ENCODE measurements around the gene FKTN. TPM values are rescaled to one million over a fixed set of nuclear protein-coding genes. Genes with fewer than 3 reads are reported as not detected.

FKTN gene
- total and polyA plus RNA-seq, 9 donors = 11.2 to 21.1 (median 16.4) TPM

- H3K9me3 ChIP-seq (replicated peaks; ENCODE audit: control insufficient read depth, low read depth, low read length) = no peaks in the 10 kb centered on the region
- H3K4me3 ChIP-seq (ENCODE audit: low read length) = no peak overlapping the region
- no peak for DNase-seq
- WGBS (ENCODE audit: insufficient coverage) = 67% methylated on average over 1 of the region's 4 CpGs
- peaks cover 5% of the 10 kb centered on the region for H3K27me3 ChIP-seq (ENCODE audit: control insufficient read depth, insufficient read depth, low read length)
- H3K4me1 ChIP-seq (ENCODE audit: control insufficient read depth, insufficient read depth, low read length) = peaks cover 14% of the 10 kb centered on the region
- H3K36me3 ChIP-seq (ENCODE audit: control insufficient read depth, insufficient read depth, low read length) = no peaks in the 10 kb centered on the region
- H3K27ac ChIP-seq (ENCODE audit: low read length) = no peak overlapping the region
Measured at GRCh38 chr9:105651806-105652205, 93.9 kb downstream of the FKTN start.

GRCh38 chr9:105656131-105656921 lies 98.4 kb downstream of the FKTN start:
- H3K36me3 ChIP-seq (ENCODE audit: control insufficient read depth, insufficient read depth, low read length) = peaks cover 2% of the 10 kb centered on the region
- under 1% methylated on average over 68 of the region's 75 CpGs for WGBS (ENCODE audit: insufficient coverage)
- peak overlapping the region; percentile 55 for H3K4me3 ChIP-seq (ENCODE audit: low read length)
- H3K4me1 ChIP-seq (ENCODE audit: control insufficient read depth, insufficient read depth, low read length) = peaks cover 8% of the 10 kb centered on the region
- H3K27ac ChIP-seq (ENCODE audit: low read length) = peak overlapping the region; percentile 38
- H3K9me3 ChIP-seq (replicated peaks; ENCODE audit: control insufficient read depth, low read depth, low read length) = no peaks in the 10 kb centered on the region
- DNase-seq = peak; percentile 48
- H3K27me3 ChIP-seq (ENCODE audit: control insufficient read depth, insufficient read depth, low read length) = peaks cover 6% of the 10 kb centered on the region

GRCh38 chr9:105658351-105658750 lies 100.4 kb downstream of the FKTN start:
- no peak overlapping the region for H3K4me3 ChIP-seq (ENCODE audit: low read length)

GRCh38 chr9:105661011-105661410 lies 103.1 kb downstream of the FKTN start:
- no peak overlapping the region for H3K4me3 ChIP-seq (ENCODE audit: low read length)
- H3K27ac ChIP-seq (ENCODE audit: low read length) = no peak overlapping the region
- H3K9me3 ChIP-seq (replicated peaks; ENCODE audit: control insufficient read depth, low read depth, low read length) = no peaks in the 10 kb centered on the region
- DNase-seq = no peak
- peaks cover 5% of the 10 kb centered on the region for H3K4me1 ChIP-seq (ENCODE audit: control insufficient read depth, insufficient read depth, low read length)
- H3K36me3 ChIP-seq (ENCODE audit: control insufficient read depth, insufficient read depth, low read length) = peaks cover 2% of the 10 kb centered on the region
- peaks cover 6% of the 10 kb centered on the region for H3K27me3 ChIP-seq (ENCODE audit: control insufficient read depth, insufficient read depth, low read length)
- WGBS (ENCODE audit: insufficient coverage) = 80% methylated on average over 4 of the region's 4 CpGs

More at GRCh38 chr9:105658351-105658750, 100.4 kb downstream of the FKTN start:
- H3K9me3 ChIP-seq (replicated peaks; ENCODE audit: control insufficient read depth, low read depth, low read length) = no peaks in the 10 kb centered on the region
- H3K27ac ChIP-seq (ENCODE audit: low read length) = no peak overlapping the region
- peaks cover 6% of the 10 kb centered on the region for H3K27me3 ChIP-seq (ENCODE audit: control insufficient read depth, insufficient read depth, low read length)
- H3K4me1 ChIP-seq (ENCODE audit: control insufficient read depth, insufficient read depth, low read length) = peaks cover 8% of the 10 kb centered on the region
- H3K36me3 ChIP-seq (ENCODE audit: control insufficient read depth, insufficient read depth, low read length) = peaks cover 2% of the 10 kb centered on the region
- no CpG with 5 or more reads among the region's 2 CpGs for WGBS (ENCODE audit: insufficient coverage)
- DNase-seq = no peak

- peaks cover 2% of the 10 kb centered on the region for H3K36me3 ChIP-seq (ENCODE audit: control insufficient read depth, insufficient read depth, low read length)
- DNase-seq = no peak
- H3K9me3 ChIP-seq (replicated peaks; ENCODE audit: control insufficient read depth, low read depth, low read length) = no peaks in the 10 kb centered on the region
- H3K27ac ChIP-seq (ENCODE audit: low read length) = no peak within 1 kb of the TSS
- H3K4me3 ChIP-seq (ENCODE audit: low read length) = no peak within 1 kb of the TSS
- H3K27me3 ChIP-seq (ENCODE audit: control insufficient read depth, insufficient read depth, low read length) = no peaks in the 10 kb centered on the region
- no CpG with 5 or more reads among the region's 12 CpGs for WGBS (ENCODE audit: insufficient coverage)
- H3K4me1 ChIP-seq (ENCODE audit: control insufficient read depth, insufficient read depth, low read length) = no peaks in the 10 kb centered on the region
Measured at GRCh38 chr9:105662184-105663104, 104.5 kb downstream of the FKTN start, which contains the start of gene TAL2. Gene TAL2 (plus strand): TSS chr9:105662457. CDS start chr9:105662497, 40 bp downstream.

- Histone ChIP-seq H3K4me3 (ENCODE audit: low read length) (no peak overlapping the region), H3K36me3 (ENCODE audit: control insufficient read depth, insufficient read depth, low read length) (peaks cover 2% of the 10 kb centered on the region), H3K9me3 (replicated peaks; ENCODE audit: control insufficient read depth, low read depth, low read length) (no peaks in the 10 kb centered on the region), H3K27me3 (ENCODE audit: control insufficient read depth, insufficient read depth, low read length) (no peaks in the 10 kb centered on the region), H3K4me1 (ENCODE audit: control insufficient read depth, insufficient read depth, low read length) (no peaks in the 10 kb centered on the region), H3K27ac (ENCODE audit: low read length) (no peak overlapping the region)
- 86% methylated on average over 1 of the region's 5 CpGs for WGBS (ENCODE audit: insufficient coverage)
- no peak for DNase-seq
Measured at GRCh38 chr9:105663914-105664313, 106.0 kb downstream of the FKTN start.

- Histone ChIP-seq H3K27me3 (ENCODE audit: control insufficient read depth, insufficient read depth, low read length) (no peaks in the 10 kb centered on the region), H3K4me1 (ENCODE audit: control insufficient read depth, insufficient read depth, low read length) (no peaks in the 10 kb centered on the region), H3K9me3 (replicated peaks; ENCODE audit: control insufficient read depth, low read depth, low read length) (no peaks in the 10 kb centered on the region), H3K36me3 (ENCODE audit: control insufficient read depth, insufficient read depth, low read length) (no peaks in the 10 kb centered on the region), H3K27ac (ENCODE audit: low read length) (no peak overlapping the region), H3K4me3 (ENCODE audit: low read length) (no peak overlapping the region)
- no peak for DNase-seq
- 17% methylated on average over 2 of the region's 4 CpGs for WGBS (ENCODE audit: insufficient coverage)
Measured at GRCh38 chr9:105667867-105668266, 109.9 kb downstream of the FKTN start.

- Histone ChIP-seq H3K27ac (ENCODE audit: low read length) (no peak overlapping the region), H3K36me3 (ENCODE audit: control insufficient read depth, insufficient read depth, low read length) (no peaks in the 10 kb centered on the region), H3K9me3 (replicated peaks; ENCODE audit: control insufficient read depth, low read depth, low read length) (no peaks in the 10 kb centered on the region), H3K4me3 (ENCODE audit: low read length) (no peak overlapping the region), H3K4me1 (ENCODE audit: control insufficient read depth, insufficient read depth, low read length) (no peaks in the 10 kb centered on the region), H3K27me3 (ENCODE audit: control insufficient read depth, insufficient read depth, low read length) (no peaks in the 10 kb centered on the region)
- no CpG with 5 or more reads among the region's 3 CpGs for WGBS (ENCODE audit: insufficient coverage)
- DNase-seq = no peak
Measured at GRCh38 chr9:105670315-105670714, 112.4 kb downstream of the FKTN start.

GRCh38 chr9:105670775-105671174 lies 112.8 kb downstream of the FKTN start:
- no CpG with 5 or more reads among the region's 3 CpGs for WGBS (ENCODE audit: insufficient coverage)
- Histone ChIP-seq H3K9me3 (replicated peaks; ENCODE audit: control insufficient read depth, low read depth, low read length) (no peaks in the 10 kb centered on the region), H3K4me3 (ENCODE audit: low read length) (no peak overlapping the region), H3K36me3 (ENCODE audit: control insufficient read depth, insufficient read depth, low read length) (no peaks in the 10 kb centered on the region), H3K27me3 (ENCODE audit: control insufficient read depth, insufficient read depth, low read length) (no peaks in the 10 kb centered on the region), H3K4me1 (ENCODE audit: control insufficient read depth, insufficient read depth, low read length) (no peaks in the 10 kb centered on the region), H3K27ac (ENCODE audit: low read length) (no peak overlapping the region)
- DNase-seq = no peak

- Histone ChIP-seq H3K27ac (ENCODE audit: low read length) (no peak overlapping the region), H3K9me3 (replicated peaks; ENCODE audit: control insufficient read depth, low read depth, low read length) (no peaks in the 10 kb centered on the region), H3K4me3 (ENCODE audit: low read length) (no peak overlapping the region), H3K36me3 (ENCODE audit: control insufficient read depth, insufficient read depth, low read length) (no peaks in the 10 kb centered on the region), H3K4me1 (ENCODE audit: control insufficient read depth, insufficient read depth, low read length) (no peaks in the 10 kb centered on the region), H3K27me3 (ENCODE audit: control insufficient read depth, insufficient read depth, low read length) (no peaks in the 10 kb centered on the region)
- no peak for DNase-seq
- WGBS (ENCODE audit: insufficient coverage) = 15% methylated on average over 2 of the region's 3 CpGs
Measured at GRCh38 chr9:105672711-105673234, 114.8 kb downstream of the FKTN start.
